Ovary (tissue), 3 donors: ENCODE results near the gene CTH.

ENCODE experiments used
- POLR2A ChIP-seq: fragments of 450-650 bp; IDR thresholded peaks from one replicate; pipeline ENCODE4 v1.6.1; 2017; ENCODE audit warnings: antibody characterized with exemption, mild to moderate bottlenecking, moderate library complexity
- TF ChIP-seq, protein P1 (sequence below), 3 donors: fragments of 450-650 bp in 2 of 3; fragments of 200-600 bp in 1 of 3; IDR thresholded peaks; one replicate each; pipeline versions ENCODE4 v1.5.1 to v1.8.0; 2016 to 2022; ENCODE audit warnings: antibody characterized with exemption in 3 of 3, mild to moderate bottlenecking in 1 of 3
- donor health status: DM: no; HTN: no; CAD: no.

DNA sequence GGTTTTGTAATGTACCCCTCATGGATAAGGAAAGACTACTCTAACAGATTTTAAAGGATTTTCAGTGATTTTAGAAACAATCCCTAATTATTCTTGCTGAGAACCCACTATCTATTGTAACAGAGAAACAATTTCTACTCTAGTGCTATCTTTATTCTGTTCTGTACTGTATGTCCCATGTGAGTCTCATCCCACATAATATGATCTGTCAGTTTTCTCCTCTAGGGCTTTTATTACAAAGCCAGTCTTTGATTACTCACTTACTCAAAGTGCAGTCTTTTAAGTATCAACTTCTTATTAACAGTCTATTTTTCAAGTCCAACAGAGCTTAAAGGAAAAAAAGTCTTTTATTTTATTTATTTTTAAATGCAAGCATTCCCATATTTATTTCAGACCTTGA is 54.8 kb downstream of the CTH start:
- no peak for TF ChIP-seq POLR2A
- TF ChIP-seq, protein P1, sequence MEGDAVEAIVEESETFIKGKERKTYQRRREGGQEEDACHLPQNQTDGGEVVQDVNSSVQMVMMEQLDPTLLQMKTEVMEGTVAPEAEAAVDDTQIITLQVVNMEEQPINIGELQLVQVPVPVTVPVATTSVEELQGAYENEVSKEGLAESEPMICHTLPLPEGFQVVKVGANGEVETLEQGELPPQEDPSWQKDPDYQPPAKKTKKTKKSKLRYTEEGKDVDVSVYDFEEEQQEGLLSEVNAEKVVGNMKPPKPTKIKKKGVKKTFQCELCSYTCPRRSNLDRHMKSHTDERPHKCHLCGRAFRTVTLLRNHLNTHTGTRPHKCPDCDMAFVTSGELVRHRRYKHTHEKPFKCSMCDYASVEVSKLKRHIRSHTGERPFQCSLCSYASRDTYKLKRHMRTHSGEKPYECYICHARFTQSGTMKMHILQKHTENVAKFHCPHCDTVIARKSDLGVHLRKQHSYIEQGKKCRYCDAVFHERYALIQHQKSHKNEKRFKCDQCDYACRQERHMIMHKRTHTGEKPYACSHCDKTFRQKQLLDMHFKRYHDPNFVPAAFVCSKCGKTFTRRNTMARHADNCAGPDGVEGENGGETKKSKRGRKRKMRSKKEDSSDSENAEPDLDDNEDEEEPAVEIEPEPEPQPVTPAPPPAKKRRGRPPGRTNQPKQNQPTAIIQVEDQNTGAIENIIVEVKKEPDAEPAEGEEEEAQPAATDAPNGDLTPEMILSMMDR (IDR thresholded peaks at IDR 0.05), result no peak
